IMR-90 (cell line): ENCODE results near the gene RABGAP1. TPM values are rescaled to one million over a fixed set of nuclear protein-coding genes. Genes with fewer than 3 reads are reported as not detected.

Source experiments
- ATAC-seq: fragments of 200-7000 bp; cut with Tn5 transposase; 2 replicates; pipeline ENCODE4 v1.9.1; 2020; ENCODE audit warnings: low read depth, mild to moderate bottlenecking, moderate library complexity
- BruUV-seq: library from RNA; stranded (reverse); fragments of 400-500 nt; replicated peaks from 2 replicates; lab custom pipeline; 2021; lab: Mats Ljungman, UMichigan
- CTCF ChIA-PET: fragments of 300-600 bp; formaldehyde crosslinking; extraction: SDS; loops from one replicate; lab custom pipeline; 2021; ENCODE audit warnings: antibody characterized with exemption; lab: Yijun Ruan, JAX
- POLR2A ChIA-PET: fragments of 300-600 bp; sonication (Branson Sonifier 250); formaldehyde crosslinking; loops from one replicate; lab custom pipeline; 2022; ENCODE audit warnings: antibody characterized with exemption; ENCODE audit not compliant: unreplicated experiment; lab: Charles Lee
- DNase-seq: peaks from one replicate; pipeline ENCODE4 v3.0.0; 2013
- H2AFZ ChIP-seq: replicated peaks from 2 replicates; pipeline ENCODE3; 2013; ENCODE audit warnings: low read length, mild to moderate bottlenecking; ENCODE audit not compliant: poor library complexity
- H2AK5ac ChIP-seq: 2 replicates; pipeline ENCODE4 v1.6.1; 2013; ENCODE audit warnings: low read depth, low read length, inconsistent platforms
- H2AK9ac ChIP-seq: replicated peaks from 2 replicates; pipeline ENCODE3; 2013; ENCODE audit warnings: mild to moderate bottlenecking, low read depth, low read length, moderate library complexity; ENCODE audit not compliant: poor library complexity
- H2BK120ac ChIP-seq: 2 replicates; pipeline ENCODE4 v1.6.1; 2013; ENCODE audit warnings: low read depth, low read length, inconsistent platforms
- H2BK15ac ChIP-seq: 3 replicates; pipeline ENCODE4 v1.6.1; 2013; ENCODE audit warnings: low read depth, low read length, inconsistent platforms
- H2BK20ac ChIP-seq: 2 replicates; pipeline ENCODE4 v1.6.1; 2013; ENCODE audit warnings: low read depth, mild to moderate bottlenecking, inconsistent platforms, low read length, moderate library complexity
- H2BK5ac ChIP-seq: 2 replicates; pipeline ENCODE4 v1.6.1; 2013; ENCODE audit warnings: mild to moderate bottlenecking, low read depth, low read length, inconsistent platforms; ENCODE audit not compliant: poor library complexity, severe bottlenecking
- H3K14ac ChIP-seq: replicated peaks from 2 replicates; pipeline ENCODE4 v1.6.1; 2013; ENCODE audit warnings: low read depth, low read length, inconsistent platforms
- H3K18ac ChIP-seq: 2 replicates; pipeline ENCODE4 v1.6.1; 2013; ENCODE audit warnings: low read depth, low read length, control low read depth
- H3K23ac ChIP-seq: 2 replicates; pipeline ENCODE4 v1.6.1; 2013; ENCODE audit warnings: low read depth, low read length, inconsistent platforms
- H3K27ac ChIP-seq: 2 replicates; pipeline ENCODE4 v1.5.1; 2013; ENCODE audit warnings: mild to moderate bottlenecking, control low read depth, low read length; ENCODE audit not compliant: insufficient read depth
- H3K27me3 ChIP-seq: 2 replicates; pipeline ENCODE4 v1.6.1; 2013; ENCODE audit warnings: low read length; ENCODE audit not compliant: control insufficient read depth, insufficient read depth
- H3K36me3 ChIP-seq: 2 replicates; pipeline ENCODE4 v1.6.1; 2013; ENCODE audit warnings: low read length, mixed read lengths; ENCODE audit not compliant: control insufficient read depth, insufficient read depth
- H3K4ac ChIP-seq: 2 replicates; pipeline ENCODE4 v1.6.1; 2013; ENCODE audit warnings: low read depth, low read length, inconsistent platforms
- H3K4me1 ChIP-seq: 2 replicates; pipeline ENCODE4 v1.6.1; 2013; ENCODE audit warnings: low read length, mixed read lengths; ENCODE audit not compliant: control insufficient read depth, insufficient read depth
- H3K4me2 ChIP-seq: 2 replicates; pipeline ENCODE4 v1.6.1; 2013; ENCODE audit warnings: low read depth, mild to moderate bottlenecking, control low read depth, low read length, moderate library complexity
- H3K4me3 ChIP-seq: 2 replicates; pipeline ENCODE4 v1.5.1; 2013; ENCODE audit warnings: low read depth, mild to moderate bottlenecking, control low read depth, low read length, moderate library complexity; ENCODE audit not compliant: insufficient read depth
- H3K56ac ChIP-seq: 2 replicates; pipeline ENCODE4 v1.6.1; 2013; ENCODE audit warnings: low read length, inconsistent platforms; ENCODE audit not compliant: insufficient read depth; ENCODE audit errors: extremely low read depth
- H3K79me1 ChIP-seq, 2 experiments: 2 replicates each; pipeline ENCODE4 v1.6.1; 2013; ENCODE audit warnings: low read length in 2 of 2, inconsistent platforms in 1 of 2, low read depth in 1 of 2
- H3K9ac ChIP-seq: 2 replicates; pipeline ENCODE4 v1.6.1; 2013; ENCODE audit warnings: low read depth, low read length, control low read depth
- H3K9me1 ChIP-seq: 2 replicates; pipeline ENCODE4 v1.6.1; 2013; ENCODE audit warnings: low read length, inconsistent platforms; ENCODE audit not compliant: insufficient read depth
- H3K9me3 ChIP-seq: 2 replicates; pipeline ENCODE4 v1.6.1; 2013; ENCODE audit warnings: low read length; ENCODE audit not compliant: control insufficient read depth, insufficient read depth
- H4K20me1 ChIP-seq: 2 replicates; pipeline ENCODE4 v1.6.1; 2013; ENCODE audit warnings: low read length, inconsistent platforms; ENCODE audit not compliant: insufficient read depth
- H4K5ac ChIP-seq: 2 replicates; pipeline ENCODE4 v1.6.1; 2013; ENCODE audit warnings: mild to moderate bottlenecking, low read depth, low read length, control low read depth
- H4K8ac ChIP-seq, 2 experiments: 2 replicates each; pipeline ENCODE4 v1.6.1; 2013; ENCODE audit warnings: low read depth in 2 of 2, low read length in 2 of 2, control low read depth in 1 of 2, inconsistent platforms in 1 of 2
- H4K91ac ChIP-seq: 2 replicates; pipeline ENCODE4 v1.6.1; 2013; ENCODE audit warnings: low read depth, low read length, inconsistent platforms; ENCODE audit not compliant: insufficient read depth
- BHLHE40 ChIP-seq: fragments of 150-350 bp; IDR thresholded peaks from 2 replicates; pipeline ENCODE4 v1.6.1; 2016; ENCODE audit warnings: mild to moderate bottlenecking, low read depth, low read length
- CTCF ChIP-seq: conservative IDR thresholded peaks from 2 replicates; pipeline ENCODE4 v1.5.1; 2012; ENCODE audit warnings: mild to moderate bottlenecking, low read depth, low read length, improper control_type of control experiment
- FOS ChIP-seq: fragments of 150-350 bp; IDR thresholded peaks from 2 replicates; pipeline ENCODE4 v1.6.1; 2016; ENCODE audit warnings: low read depth, low read length
- MAFK ChIP-seq: IDR thresholded peaks from 2 replicates; pipeline ENCODE4 v1.6.1; 2012; ENCODE audit warnings: low read depth, low read length, improper control_type of control experiment
- MAZ ChIP-seq: IDR thresholded peaks from 2 replicates; pipeline ENCODE4 v1.6.1; 2012; ENCODE audit warnings: low read depth, mild to moderate bottlenecking, low read length, improper control_type of control experiment, moderate library complexity, borderline replicate concordance
- MXI1 ChIP-seq: IDR thresholded peaks from 2 replicates; pipeline ENCODE4 v1.6.1; 2012; ENCODE audit warnings: low read depth, mild to moderate bottlenecking, low read length, moderate library complexity, borderline replicate concordance
- POLR2A ChIP-seq: IDR thresholded peaks from 2 replicates; pipeline ENCODE4 v1.6.1; 2012; ENCODE audit warnings: mild to moderate bottlenecking, low read depth, low read length
- RAD21 ChIP-seq: IDR thresholded peaks from 2 replicates; pipeline ENCODE4 v1.6.1; 2012; ENCODE audit warnings: low read length, improper control_type of control experiment
- USF2 ChIP-seq: fragments of 150-350 bp; IDR thresholded peaks from 2 replicates; pipeline ENCODE4 v1.6.1; 2017; ENCODE audit warnings: mild to moderate bottlenecking, antibody characterized with exemption, low read length, low read depth
- WGBS, 2 experiments: methylation state at CpG; one replicate each; pipeline versions ENCODE4 v1.1.5 to v1.1.7; 2013; ENCODE audit warnings: missing lambda C conversion rate in 2 of 2; ENCODE audit not compliant: insufficient read length in 1 of 2; ENCODE audit errors: extremely low coverage in 2 of 2; 5-methylcytosine and 5-hydroxymethylcytosine counted together
- dilution Hi-C: fragments of 300-500 bp; cut with HindIII; formaldehyde crosslinking; loops from one replicate; pipeline ENCODE4 v1.14.3; 2018; ENCODE audit warnings: low sequenced_read_pairs; ENCODE audit not compliant: unreplicated experiment
- in situ Hi-C: fragments of 300-500 bp; cut with MboI; formaldehyde crosslinking; loops from 3 replicates; pipeline ENCODE4 v1.14.3; 2019; ENCODE audit warnings: low sequenced_read_pairs, inconsistent platforms, mixed read lengths
- intact Hi-C: fragments of 100-400 bp; cut with micrococcal nuclease; formaldehyde crosslinking; loops from 2 replicates; pipeline ENCODE4 v1.10.0; 2022
- polyA plus RNA-seq, 3 experiments: library from polyadenylated mRNA; depleted of rRNA; stranded (reverse); fragments of >200 nt; gene quantifications; 2 replicates each; pipeline ENCODE4 v1.2.3, GENCODE V29; 2012; ENCODE audit warnings: low replicate concordance in 1 of 3
- total RNA-seq: library from RNA; depleted of rRNA; stranded (reverse); fragments of >200 nt; gene quantifications from 2 replicates; pipeline ENCODE4 v1.2.3, GENCODE V29; 2012

RABGAP1 gene
- total and polyA plus RNA-seq, 2 of the 4 experiments (the other 2 are of a cell fraction), result 20.0 to 53.9 TPM

- Histone ChIP-seq H2BK15ac (no peak overlapping the region), H3K4me3 (no peak overlapping the region), H4K8ac (0 out of 4 replicates have a peak overlapping the region, but pooled peaks have one; percentile 24 to 31), H3K18ac (peak overlapping the region; percentile 42; the same call in 1 of the 2 replicates), H3K79me1 (peaks cover 2 to 18% of the 10 kb centered on the region in 2 experiments; a peak in 2 of 4 replicates), H2AK9ac (no peak overlapping the region), H3K27me3 (no peaks in the 10 kb centered on the region), H3K36me3 (peaks cover 12% of the 10 kb centered on the region), H2AFZ (no peak overlapping the region), H2BK120ac (peak overlapping the region; percentile 78), H3K27ac (no peak overlapping the region), H3K4ac (peak overlapping the region; percentile 64; the same call in 1 of the 2 replicates), H3K9me3 (no peaks in the 10 kb centered on the region), H2BK20ac (peak overlapping the region; percentile 46), H3K9ac (no peak overlapping the region), H4K20me1 (peaks cover 7% of the 10 kb centered on the region; the same call in 1 of the 2 replicates), H3K56ac (peak overlapping the region; percentile 56; the same call in 1 of the 2 replicates), H2BK5ac (no peak overlapping the region), H3K4me1 (peaks cover 16% of the 10 kb centered on the region), H4K5ac (peak overlapping the region; percentile 53; the same call in 1 of the 2 replicates), H3K4me2 (no peak overlapping the region), H4K91ac (no peak overlapping the region), H3K23ac (peak overlapping the region; percentile 84; the same call in 1 of the 2 replicates), H3K14ac (peak overlapping the region; percentile 22; the same call in 1 of the 2 replicates), H3K9me1 (peaks cover 9% of the 10 kb centered on the region), H2AK5ac (no peak overlapping the region)
- TF ChIP-seq MXI1 (no peak), FOS (no peak), POLR2A (no peak), MAFK (no peak), RAD21 (no peak), BHLHE40 (no peak), CTCF (no peak), MAZ (no peak), USF2 (no peak)
- CTCF ChIA-PET, result no interaction called here
- POLR2A ChIA-PET, result no interaction called here
- WGBS, 2 experiments, result no CpG with 5 or more reads among the region's 2 CpGs
- intact Hi-C loops (no loop called here), in situ Hi-C loops (no loop called here), dilution Hi-C loops (no loop called here)
- BruUV-seq, result no TSS peak
- ATAC-seq (no peak), DNase-seq (no peak)
Observed at GRCh38 chr9:123064716-123065115, 123.9 kb downstream of the RABGAP1 start.
